NB4 (cell line): Measurements from ENCODE around the gene NLGN2.

Experiments used
- DNase-seq: peaks from one replicate; pipeline ENCODE4 v3.0.0; 2010; ENCODE audit warnings: low read depth
- H3K4me3 ChIP-seq: one replicate; pipeline ENCODE4 v1.5.1; 2011; ENCODE audit warnings: mild to moderate bottlenecking, low read depth, low read length, moderate library complexity
- MYC ChIP-seq: IDR thresholded peaks from 2 replicates; pipeline ENCODE4 v1.6.1; 2011; ENCODE audit warnings: low read depth, low read length
- POLR2A ChIP-seq: IDR thresholded peaks from 2 replicates; pipeline ENCODE4 v1.6.1; 2011; ENCODE audit warnings: mild to moderate bottlenecking; ENCODE audit not compliant: insufficient read length; ENCODE audit errors: extremely low read depth
- TF ChIP-seq, protein P1 (sequence below): IDR thresholded peaks from one replicate; pipeline ENCODE4 v1.5.1; 2012; ENCODE audit warnings: low read depth, low read length
- TF ChIP-seq, protein P2 (sequence below): IDR thresholded peaks from 2 replicates; pipeline ENCODE4 v1.6.1; 2011; ENCODE audit warnings: low read depth, low read length

The NLGN2 gene

DNA sequence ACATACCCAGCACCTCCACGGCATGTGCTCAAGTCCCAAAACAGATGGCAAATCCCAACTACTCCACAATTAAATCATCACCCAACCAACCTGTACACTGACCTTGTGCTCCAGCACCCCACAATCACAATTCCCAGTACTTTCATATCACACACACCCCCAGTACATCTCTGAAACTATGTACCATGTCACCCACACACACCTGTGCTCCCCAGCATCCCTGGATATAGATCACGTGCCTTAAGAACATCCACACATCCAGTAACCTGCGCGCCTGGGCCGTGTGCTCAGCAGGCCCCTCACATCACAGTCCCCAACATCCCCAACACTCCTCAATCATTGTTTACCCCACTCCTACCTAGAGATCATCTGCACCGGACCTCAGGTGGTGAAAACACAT, 2.1 kb downstream of the NLGN2 start:
- DNase-seq = no peak
- TF ChIP-seq, protein P1, sequence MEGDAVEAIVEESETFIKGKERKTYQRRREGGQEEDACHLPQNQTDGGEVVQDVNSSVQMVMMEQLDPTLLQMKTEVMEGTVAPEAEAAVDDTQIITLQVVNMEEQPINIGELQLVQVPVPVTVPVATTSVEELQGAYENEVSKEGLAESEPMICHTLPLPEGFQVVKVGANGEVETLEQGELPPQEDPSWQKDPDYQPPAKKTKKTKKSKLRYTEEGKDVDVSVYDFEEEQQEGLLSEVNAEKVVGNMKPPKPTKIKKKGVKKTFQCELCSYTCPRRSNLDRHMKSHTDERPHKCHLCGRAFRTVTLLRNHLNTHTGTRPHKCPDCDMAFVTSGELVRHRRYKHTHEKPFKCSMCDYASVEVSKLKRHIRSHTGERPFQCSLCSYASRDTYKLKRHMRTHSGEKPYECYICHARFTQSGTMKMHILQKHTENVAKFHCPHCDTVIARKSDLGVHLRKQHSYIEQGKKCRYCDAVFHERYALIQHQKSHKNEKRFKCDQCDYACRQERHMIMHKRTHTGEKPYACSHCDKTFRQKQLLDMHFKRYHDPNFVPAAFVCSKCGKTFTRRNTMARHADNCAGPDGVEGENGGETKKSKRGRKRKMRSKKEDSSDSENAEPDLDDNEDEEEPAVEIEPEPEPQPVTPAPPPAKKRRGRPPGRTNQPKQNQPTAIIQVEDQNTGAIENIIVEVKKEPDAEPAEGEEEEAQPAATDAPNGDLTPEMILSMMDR = no peak
- TF ChIP-seq MYC (no peak), POLR2A (no peak)
- TF ChIP-seq, protein P2, sequence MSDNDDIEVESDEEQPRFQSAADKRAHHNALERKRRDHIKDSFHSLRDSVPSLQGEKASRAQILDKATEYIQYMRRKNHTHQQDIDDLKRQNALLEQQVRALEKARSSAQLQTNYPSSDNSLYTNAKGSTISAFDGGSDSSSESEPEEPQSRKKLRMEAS = no peak
- no peak overlapping the region for H3K4me3 ChIP-seq

DNA sequence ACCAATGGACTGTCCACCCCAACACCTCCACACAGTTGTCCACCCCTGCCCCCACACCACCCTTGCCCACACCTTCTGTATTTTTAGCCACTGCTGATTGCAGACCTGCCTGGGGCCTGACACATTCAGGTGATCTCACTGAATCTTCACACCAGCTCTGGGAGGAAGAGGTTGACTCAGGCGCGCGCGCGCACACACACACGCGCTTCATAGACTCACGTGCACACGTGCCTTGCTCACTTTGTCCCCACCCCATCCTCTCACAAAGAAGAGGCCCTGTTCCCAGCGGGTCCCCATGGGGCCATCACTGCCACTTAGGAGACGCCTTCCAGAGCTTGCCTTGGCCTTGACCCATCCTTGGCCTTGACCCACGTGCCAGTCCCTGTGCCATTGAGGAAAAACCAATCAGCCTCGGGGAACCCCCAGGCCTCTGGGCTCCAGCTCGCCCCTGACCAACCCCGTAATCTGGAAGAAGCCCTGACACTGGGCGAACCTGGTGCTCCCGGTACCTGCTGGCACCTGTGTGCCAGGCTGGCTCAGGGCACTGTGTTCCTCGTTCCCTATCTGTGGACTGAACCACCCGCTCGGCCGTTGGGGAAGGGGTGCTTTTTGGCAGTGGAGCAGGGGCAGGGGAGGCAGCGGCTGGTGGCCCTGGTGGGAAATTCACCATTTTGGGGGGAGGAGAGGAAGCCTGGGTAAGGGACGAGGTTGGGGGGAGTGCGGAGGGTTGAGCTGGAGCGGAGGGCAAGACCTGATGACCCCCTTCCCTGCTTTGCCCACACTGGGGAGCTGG, 3.2 kb downstream of the NLGN2 start:
- TF ChIP-seq, protein P1 = no peak
- TF ChIP-seq, protein P2 = no peak
- TF ChIP-seq MYC = no peak
- TF ChIP-seq POLR2A = no peak
- DNase-seq = no peak
- no peak overlapping the region for H3K4me3 ChIP-seq

DNA sequence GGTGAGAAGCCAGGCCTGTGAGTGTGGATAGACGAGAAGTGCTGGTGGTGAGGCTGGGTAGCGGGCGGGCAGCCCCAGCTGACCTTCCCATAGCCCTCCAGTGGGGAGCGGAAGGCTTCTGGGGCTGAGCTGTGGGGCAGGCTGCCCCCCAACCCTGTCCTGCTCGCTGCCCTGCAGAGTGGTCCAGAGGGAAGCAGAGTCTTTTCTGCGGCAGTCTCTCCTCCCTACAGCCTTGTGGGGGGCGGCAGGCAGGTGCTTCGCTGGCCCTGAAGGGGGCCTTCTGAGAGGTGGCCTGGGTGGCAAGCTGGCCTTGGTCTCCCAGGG, 3.7 kb downstream of the NLGN2 start:
- TF ChIP-seq, protein P1 = no peak
- no peak for TF ChIP-seq MYC
- TF ChIP-seq, protein P2 = no peak
- TF ChIP-seq POLR2A = no peak
- H3K4me3 ChIP-seq = no peak overlapping the region
- no peak for DNase-seq

DNA sequence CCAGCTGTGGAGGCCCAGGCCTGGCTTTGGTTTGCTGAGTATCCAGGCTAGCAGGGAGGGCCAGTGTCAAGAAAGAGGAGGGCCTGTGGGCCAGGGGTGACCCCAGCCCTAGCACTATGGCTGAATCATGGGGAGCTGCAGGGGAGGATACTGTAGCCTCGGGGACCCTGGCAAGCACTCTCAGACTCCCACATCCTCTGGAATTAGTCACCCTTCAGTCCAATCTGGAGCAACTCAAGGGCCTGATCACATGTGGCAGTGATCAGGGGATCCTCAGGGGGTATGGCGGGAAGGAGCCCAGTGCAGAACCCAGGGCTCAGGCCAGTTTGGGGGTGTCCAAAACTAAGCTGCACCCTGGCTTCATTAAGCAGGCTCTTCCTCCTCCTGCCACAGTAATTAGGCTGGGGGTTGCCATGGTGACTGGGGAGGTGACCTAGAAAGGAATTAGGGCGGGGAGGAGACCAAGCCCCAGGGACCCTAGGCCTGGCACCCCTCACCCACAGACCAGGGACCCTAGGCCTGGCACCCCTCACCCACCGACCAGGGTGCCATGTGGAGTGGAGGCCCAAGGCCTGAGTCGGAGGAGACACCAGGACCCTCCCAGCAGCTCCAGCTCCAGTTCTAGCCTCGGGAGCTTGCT, 5.8 kb downstream of the NLGN2 start:
- no peak overlapping the region for H3K4me3 ChIP-seq
- no peak for DNase-seq
- TF ChIP-seq, protein P1 = no peak
- no peak for TF ChIP-seq POLR2A
- TF ChIP-seq, protein P2 = no peak
- TF ChIP-seq MYC = no peak

DNA sequence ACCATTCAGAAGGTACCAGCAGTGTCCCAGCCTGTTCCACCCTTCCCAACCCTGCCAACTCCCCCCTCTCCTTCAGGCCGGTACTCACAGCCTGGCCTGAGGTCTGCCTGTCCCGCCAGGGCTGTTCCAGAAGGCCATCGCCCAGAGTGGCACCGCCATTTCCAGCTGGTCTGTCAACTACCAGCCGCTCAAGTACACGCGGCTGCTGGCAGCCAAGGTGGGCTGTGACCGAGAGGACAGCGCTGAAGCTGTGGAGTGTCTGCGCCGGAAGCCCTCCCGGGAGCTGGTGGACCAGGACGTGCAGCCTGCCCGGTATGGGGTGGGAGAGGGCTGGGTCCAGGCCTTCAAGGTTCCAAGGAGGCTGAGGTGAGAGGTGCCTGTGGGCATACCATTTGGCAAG, 7.2 kb downstream of the NLGN2 start:
- DNase-seq = no peak
- H3K4me3 ChIP-seq = no peak overlapping the region
- no peak for TF ChIP-seq MYC
- no peak for TF ChIP-seq POLR2A
- TF ChIP-seq, protein P2 = no peak
- TF ChIP-seq, protein P1 = no peak
